GM13977 (cell line): ENCODE measurements around the gene OR8G5.
A peak's percentile ranks its signal among the peaks of the same experiment; 100 is the strongest.

ENCODE experiments used
- DNase-seq: peaks from one replicate; pipeline ENCODE4 v3.0.0; 2012; ENCODE audit warnings: low spot score
- CTCF ChIP-seq: IDR thresholded peaks from 2 replicates; pipeline ENCODE4 v1.5.1; 2012; ENCODE audit warnings: mild to moderate bottlenecking, control low read depth; ENCODE audit not compliant: insufficient read depth; ENCODE audit errors: extremely low read depth, missing control alignments
- in situ Hi-C: fragments of 300-500 bp; cut with MboI; formaldehyde crosslinking; loops from one replicate; pipeline ENCODE4 v1.12.0; 2022; ENCODE audit warnings: low sequenced_read_pairs, low pct_unique_long_range_greater_than_20kb, mixed read lengths, inconsistent platforms; ENCODE audit not compliant: unreplicated experiment

Gene OR8G5

GRCh38 chr11:124274000-124274399, 17.8 kb downstream of the OR8G5 start:
- in situ Hi-C loops: no loop called here

GRCh38 chr11:124276081-124276480, 19.9 kb downstream of the OR8G5 start:
- no peak for DNase-seq
- TF ChIP-seq CTCF: no peak
- in situ Hi-C loops: no loop called here

More at GRCh38 chr11:124274000-124274399, 17.8 kb downstream of the OR8G5 start:
- no peak for DNase-seq
- TF ChIP-seq CTCF: no peak

- in situ Hi-C loops: no loop called here
- TF ChIP-seq CTCF: no peak
- no peak for DNase-seq
Measured at GRCh38 chr11:124277207-124277606, 21.0 kb downstream of the OR8G5 start.

- TF ChIP-seq CTCF: peak; percentile 19
- in situ Hi-C loops: no loop called here
- DNase-seq: no peak
Measured at GRCh38 chr11:124277804-124278203, 21.6 kb downstream of the OR8G5 start.

GRCh38 chr11:124278261-124278660, 22.1 kb downstream of the OR8G5 start:
- TF ChIP-seq CTCF: no peak
- DNase-seq: no peak
- in situ Hi-C loops: no loop called here

- in situ Hi-C loops: no loop called here
- no peak for TF ChIP-seq CTCF
- no peak for DNase-seq
Measured at GRCh38 chr11:124285610-124286344, 29.6 kb downstream of the OR8G5 start.

GRCh38 chr11:124294687-124295086, 38.5 kb downstream of the OR8G5 start:
- TF ChIP-seq CTCF: no peak

More at GRCh38 chr11:124294687-124295086, 38.5 kb downstream of the OR8G5 start:
- in situ Hi-C loops: no loop called here
- DNase-seq: no peak
